Measurements from ENCODE around the gene WRNIP1. TPM values are rescaled to one million over a fixed set of nuclear protein-coding genes. Genes with fewer than 3 reads are reported as not detected.
A peak's percentile ranks its signal among the peaks of the same experiment; 100 is the strongest.

Gene WRNIP1
- total RNA-seq, 1 experiment from 2014 or later = 36.3 TPM

GRCh38 chr6:2781685-2782355 is 16.6 kb downstream of the WRNIP1 start (continued):
- TF ChIP-seq E2F4 (CRISPR knock-in tag; IDR thresholded peaks at IDR 0.05; ENCODE audit: borderline replicate concordance, low read depth) (no peak), TCF7 (CRISPR knock-in tag; IDR thresholded peaks at IDR 0.05; ENCODE audit: low read depth) (no peak), MLX (CRISPR knock-in tag; IDR thresholded peaks at IDR 0.05) (no peak), FOXK1 (CRISPR knock-in tag; IDR thresholded peaks at IDR 0.05) (no peak), CDX4 (CRISPR knock-in tag; IDR thresholded peaks at IDR 0.05; ENCODE audit: borderline replicate concordance) (no peak), ATF2 (CRISPR knock-in tag; IDR thresholded peaks at IDR 0.05; ENCODE audit: borderline replicate concordance, low read depth) (no peak), IRF2 (CRISPR knock-in tag; IDR thresholded peaks at IDR 0.05; ENCODE audit: borderline replicate concordance, low read depth) (no peak), ZNF281 (CRISPR knock-in tag; IDR thresholded peaks at IDR 0.05) (no peak), ATF1 (CRISPR knock-in tag; IDR thresholded peaks at IDR 0.05) (no peak)

- ATAC-seq (no peak), DNase-seq (ENCODE audit: low spot score) (no peak)
- Mint-ChIP-seq H3K27me3 (ENCODE audit: low read depth) (no peaks in the 10 kb centered on the region), H3K4me1 (peaks cover 5% of the 10 kb centered on the region), H3K4me3 (no peak overlapping the region), H3K27ac (no peak overlapping the region), H3K36me3 (peaks cover 42% of the 10 kb centered on the region), H3K9me3 (no peaks in the 10 kb centered on the region)
- ChIA-PET POLR2A (no interaction called here), CTCF (interaction anchor here (1.0 to 2.1 kb wide), 8 partner anchors 9 to 170 kb away, joined by 3 to 13 read pairs (median 8); partner anchors contain the start of genes MYLK4 and WRNIP1)
- TF ChIP-seq ZNF281 (CRISPR knock-in tag; IDR thresholded peaks at IDR 0.05) (no peak), ZNF263 (CRISPR knock-in tag; IDR thresholded peaks at IDR 0.05; ENCODE audit: low read depth) (peak; percentile 78; the same call in 1 of the 2 replicates)
Observed at GRCh38 chr6:2782356-2782708, 17.1 kb downstream of the WRNIP1 start.

- POLR2A ChIA-PET = interaction anchor here (1.5 kb wide), 1 partner anchor 9 kb away, joined by 4 read pairs; no protein-coding TSS in a partner anchor
- CTCF ChIA-PET = interaction anchor here (0.5 to 2.1 kb wide), 18 partner anchors 8 to 170 kb away, joined by 3 to 13 read pairs (median 6); partner anchors contain the start of genes MYLK4 and WRNIP1
- no peak overlapping the region for H3K4me3 Mint-ChIP-seq
- H3K27me3 Mint-ChIP-seq (ENCODE audit: low read depth) = no peaks in the 10 kb centered on the region
- peaks cover 46% of the 10 kb centered on the region for H3K36me3 Mint-ChIP-seq
- H3K27ac Mint-ChIP-seq = no peak overlapping the region
- DNase-seq (ENCODE audit: low spot score) (no peak), ATAC-seq (no peak)
- no peaks in the 10 kb centered on the region for H3K9me3 Mint-ChIP-seq
- peaks cover 5% of the 10 kb centered on the region for H3K4me1 Mint-ChIP-seq
- no peak for TF ChIP-seq RELA (CRISPR knock-in tag; IDR thresholded peaks at IDR 0.05; ENCODE audit: borderline replicate concordance)
- TF ChIP-seq IRF2 (CRISPR knock-in tag; IDR thresholded peaks at IDR 0.05; ENCODE audit: borderline replicate concordance, low read depth) = no peak
- TF ChIP-seq NR1H2 (CRISPR knock-in tag; IDR thresholded peaks at IDR 0.05) = no peak
- no peak for TF ChIP-seq USF1 (CRISPR knock-in tag; IDR thresholded peaks at IDR 0.05)
- TF ChIP-seq ZNF219 (CRISPR knock-in tag; IDR thresholded peaks at IDR 0.05; ENCODE audit: borderline replicate concordance) = no peak
- TF ChIP-seq ATF6 (CRISPR knock-in tag; IDR thresholded peaks at IDR 0.05) = no peak
- no peak for TF ChIP-seq MLX (CRISPR knock-in tag; IDR thresholded peaks at IDR 0.05)
- TF ChIP-seq ZNF317 (CRISPR knock-in tag; IDR thresholded peaks at IDR 0.05; ENCODE audit: borderline replicate concordance, low read depth) = no peak
- no peak for TF ChIP-seq NFE2L1 (CRISPR knock-in tag; IDR thresholded peaks at IDR 0.05)
Observed at GRCh38 chr6:2782825-2783187, 17.6 kb downstream of the WRNIP1 start.

All from WTC11 (cell line).